Thyroid gland (tissue), 4 donors: ENCODE results near the gene PGRMC1. TPM values are rescaled to one million over a fixed set of nuclear protein-coding genes. Genes with fewer than 3 reads are reported as not detected.

Experiments
- DNase-seq, 2 donors: peaks; one replicate each; pipeline ENCODE4 v3.0.0-alpha.2; 2019
- H3K27ac ChIP-seq, 3 donors: fragments of 200-600 bp; sonication (generic); 1 replicate in 2 of 3; 2 replicates in 1 of 3; pipeline ENCODE4 v1.5.1; 2016 to 2019; ENCODE audit warnings: mild to moderate bottlenecking in 1 of 3, moderate library complexity in 1 of 3
- H3K27me3 ChIP-seq: fragments of 200-600 bp; sonication (generic); one replicate; pipeline ENCODE4 v1.5.1; 2019
- H3K36me3 ChIP-seq, 2 donors: fragments of 200-600 bp; sonication (generic); one replicate each; pipeline ENCODE4 v1.5.1; 2016 to 2019
- H3K4me1 ChIP-seq, 2 donors: fragments of 200-600 bp; sonication (generic); one replicate each; pipeline ENCODE4 v1.5.1; 2017 to 2019
- H3K4me3 ChIP-seq, 3 donors: fragments of 200-600 bp; sonication (generic); replicated peaks in 1 of 3; 1 replicate in 2 of 3; 2 replicates in 1 of 3; pipeline ENCODE4 v1.5.1; 2016; ENCODE audit warnings: mild to moderate bottlenecking in 1 of 3
- H3K9me3 ChIP-seq: fragments of 200-600 bp; sonication (generic); one replicate; pipeline ENCODE4 v1.5.1; 2017
- POLR2A ChIP-seq, 2 donors: fragments of 450-650 bp; IDR thresholded peaks; one replicate each; pipeline ENCODE4 v1.6.1; 2017; ENCODE audit warnings: antibody characterized with exemption in 2 of 2, mild to moderate bottlenecking in 2 of 2, moderate library complexity in 1 of 2
- WGBS, 2 donors: methylation state at CpG; one replicate each; pipeline ENCODE4 v1.1.5; 2017; 5-methylcytosine and 5-hydroxymethylcytosine counted together
- intact Hi-C: fragments of 100-400 bp; cut with DNase I; formaldehyde crosslinking; loops from one replicate; pipeline ENCODE4 v1.15.1; 2023
- total RNA-seq, 4 donors: library from RNA; depleted of rRNA; stranded (reverse); fragments of >200 nt; gene quantifications; one replicate each; pipeline ENCODE4 v1.2.3, GENCODE V29; 2016
- TF ChIP-seq, protein P1 (sequence below), 6 experiments: fragments of 200-600 bp in 3 of 6; fragments of 450-650 bp in 3 of 6; sonication (generic) in 3 of 6; IDR thresholded peaks; one replicate each; pipeline ENCODE4 v1.5.1; 2016 to 2019; ENCODE audit warnings: antibody characterized with exemption in 6 of 6, mild to moderate bottlenecking in 2 of 6, inconsistent platforms in 1 of 6, moderate library complexity in 1 of 6

Gene PGRMC1
- total RNA-seq, 4 donors from 2014 or later = 136 to 177 (median 153) TPM

DNA sequence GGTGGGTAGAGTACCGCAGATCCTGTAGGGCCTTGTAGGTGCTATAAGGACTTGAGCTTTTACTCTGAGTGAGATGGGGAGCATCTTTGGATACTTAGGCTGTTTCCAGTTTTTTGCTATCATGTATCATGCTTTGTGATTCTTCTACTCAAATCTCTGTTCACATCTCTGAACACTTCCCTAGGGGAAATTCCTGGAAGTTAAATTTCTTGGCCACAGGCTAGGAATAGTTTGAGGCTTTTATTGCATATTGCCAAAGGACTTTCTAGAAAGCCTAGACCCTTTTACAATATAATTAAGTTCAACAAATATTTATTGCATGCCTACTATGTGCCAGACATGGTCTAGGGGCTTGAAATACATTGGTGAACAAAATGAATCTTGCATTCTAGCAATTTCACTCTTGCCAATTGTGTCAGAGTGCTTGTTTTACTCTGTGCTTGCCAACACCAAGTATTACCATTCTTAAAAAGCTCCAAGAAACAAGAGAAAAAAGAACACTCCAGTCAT is 4.1 kb upstream of the PGRMC1 start:
- Histone ChIP-seq H3K36me3 (no peaks in the 10 kb centered on the region), H3K9me3 (no peaks in the 10 kb centered on the region), H3K27me3 (no peaks in the 10 kb centered on the region), H3K27ac (no peak overlapping the region), H3K4me1 (no peaks in the 10 kb centered on the region), H3K4me3 (no peak overlapping the region)
- TF ChIP-seq POLR2A (IDR thresholded peaks at IDR 0.05) = no peak
- TF ChIP-seq, protein P1, sequence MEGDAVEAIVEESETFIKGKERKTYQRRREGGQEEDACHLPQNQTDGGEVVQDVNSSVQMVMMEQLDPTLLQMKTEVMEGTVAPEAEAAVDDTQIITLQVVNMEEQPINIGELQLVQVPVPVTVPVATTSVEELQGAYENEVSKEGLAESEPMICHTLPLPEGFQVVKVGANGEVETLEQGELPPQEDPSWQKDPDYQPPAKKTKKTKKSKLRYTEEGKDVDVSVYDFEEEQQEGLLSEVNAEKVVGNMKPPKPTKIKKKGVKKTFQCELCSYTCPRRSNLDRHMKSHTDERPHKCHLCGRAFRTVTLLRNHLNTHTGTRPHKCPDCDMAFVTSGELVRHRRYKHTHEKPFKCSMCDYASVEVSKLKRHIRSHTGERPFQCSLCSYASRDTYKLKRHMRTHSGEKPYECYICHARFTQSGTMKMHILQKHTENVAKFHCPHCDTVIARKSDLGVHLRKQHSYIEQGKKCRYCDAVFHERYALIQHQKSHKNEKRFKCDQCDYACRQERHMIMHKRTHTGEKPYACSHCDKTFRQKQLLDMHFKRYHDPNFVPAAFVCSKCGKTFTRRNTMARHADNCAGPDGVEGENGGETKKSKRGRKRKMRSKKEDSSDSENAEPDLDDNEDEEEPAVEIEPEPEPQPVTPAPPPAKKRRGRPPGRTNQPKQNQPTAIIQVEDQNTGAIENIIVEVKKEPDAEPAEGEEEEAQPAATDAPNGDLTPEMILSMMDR (IDR thresholded peaks at IDR 0.05) = no peak
- intact Hi-C loops = no loop called here
- no peak for DNase-seq
- 83 to 100% methylated on average over 1 of the region's 1 CpG for WGBS, 2 donors

DNA sequence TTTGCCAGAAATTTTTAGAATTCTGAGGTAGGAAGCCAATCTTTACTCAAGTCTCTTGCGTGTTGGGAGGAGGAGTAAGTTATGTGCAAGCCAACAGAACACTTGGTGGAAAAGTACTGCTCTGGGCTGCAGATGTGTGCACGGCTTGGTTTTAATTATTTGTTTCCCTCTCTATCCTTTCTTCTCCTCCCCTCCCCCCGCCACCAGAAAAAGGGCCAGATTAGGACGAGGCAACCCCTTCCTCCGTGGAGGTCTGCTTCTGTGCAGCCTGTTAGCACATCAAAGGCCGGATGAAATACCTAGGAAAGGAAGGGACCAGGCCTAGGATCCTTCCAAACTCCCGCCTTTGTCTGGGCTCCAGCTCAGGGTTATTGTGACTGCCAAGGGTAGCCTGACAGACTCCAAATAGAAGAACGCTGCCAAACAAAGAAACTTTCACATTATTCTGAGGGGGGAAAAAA is 1.0 kb upstream of the PGRMC1 start:
- no peak overlapping the region for H3K27ac ChIP-seq
- H3K4me1 ChIP-seq = no peaks in the 10 kb centered on the region
- intact Hi-C loops = no loop called here
- no peak for TF ChIP-seq POLR2A (IDR thresholded peaks at IDR 0.05)
- TF ChIP-seq, protein P1 (IDR thresholded peaks at IDR 0.05) = no peak
- H3K9me3 ChIP-seq = no peaks in the 10 kb centered on the region
- H3K36me3 ChIP-seq = no peaks in the 10 kb centered on the region
- H3K4me3 ChIP-seq = no peak overlapping the region
- no peaks in the 10 kb centered on the region for H3K27me3 ChIP-seq
- 77 to 82% methylated on average over 8 of the region's 8 CpGs for WGBS, 2 donors
- DNase-seq = no peak

DNA sequence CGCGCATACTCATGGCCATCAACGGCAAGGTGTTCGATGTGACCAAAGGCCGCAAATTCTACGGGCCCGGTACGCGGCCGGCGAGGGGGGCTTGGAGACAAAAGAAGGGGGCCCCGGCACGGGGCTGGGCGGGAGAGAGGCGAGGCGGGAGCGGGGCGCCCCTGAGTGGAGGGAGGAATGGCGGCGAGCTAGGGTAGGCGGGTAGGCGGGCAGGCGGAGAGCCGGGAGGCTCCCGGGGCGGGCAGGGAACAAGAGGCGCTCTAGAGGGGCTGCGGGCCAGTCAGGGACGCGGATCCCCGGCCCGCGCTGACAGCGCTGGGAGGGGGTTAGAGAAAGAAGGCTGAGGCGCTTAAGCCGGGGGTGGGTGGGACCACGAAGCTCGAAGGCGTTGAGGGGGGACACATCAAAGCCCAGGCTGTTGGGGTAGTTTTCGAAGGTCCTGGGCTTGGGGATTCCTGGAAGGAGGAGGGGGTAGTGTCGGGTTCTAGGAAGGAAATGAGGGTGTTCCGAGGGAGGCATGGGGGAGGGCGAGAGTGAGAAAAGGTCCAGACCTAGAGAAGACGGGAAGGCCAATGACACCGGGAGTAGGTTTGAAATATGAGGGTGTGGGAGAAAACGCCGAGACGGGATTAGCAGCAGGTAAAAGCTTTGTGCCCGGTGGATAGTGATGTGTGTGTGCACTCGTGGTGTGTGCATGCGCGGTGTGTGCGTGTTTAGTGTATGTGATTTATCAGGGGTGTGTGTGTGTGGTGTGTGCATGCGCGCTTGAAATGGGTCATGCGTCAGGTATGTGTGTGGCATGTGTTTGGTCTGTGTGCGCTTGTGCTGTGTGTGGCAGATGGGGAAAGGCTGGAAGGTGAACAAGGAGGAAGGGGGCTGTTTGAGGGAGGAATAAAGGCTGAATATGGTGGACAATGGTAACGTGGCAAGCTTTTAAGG is 807 bp downstream of the PGRMC1 start:
- TF ChIP-seq, protein P1 (IDR thresholded peaks at IDR 0.05) = no peak
- TF ChIP-seq POLR2A (IDR thresholded peaks at IDR 0.05) = no peak
- H3K4me3 ChIP-seq = peak overlapping the region; percentile 55 to 86 (median 68)
- H3K27ac ChIP-seq = peak overlapping the region; percentile 54 to 74 (median 73)
- no peaks in the 10 kb centered on the region for H3K27me3 ChIP-seq
- WGBS, 2 donors = 0 to 1% methylated on average over 29 to 47 of the region's 58 CpGs
- DNase-seq = peak; percentile 18 to 19
- no peaks in the 10 kb centered on the region for H3K4me1 ChIP-seq
- no peaks in the 10 kb centered on the region for H3K9me3 ChIP-seq
- no peaks in the 10 kb centered on the region for H3K36me3 ChIP-seq
- intact Hi-C loops = no loop called here

DNA sequence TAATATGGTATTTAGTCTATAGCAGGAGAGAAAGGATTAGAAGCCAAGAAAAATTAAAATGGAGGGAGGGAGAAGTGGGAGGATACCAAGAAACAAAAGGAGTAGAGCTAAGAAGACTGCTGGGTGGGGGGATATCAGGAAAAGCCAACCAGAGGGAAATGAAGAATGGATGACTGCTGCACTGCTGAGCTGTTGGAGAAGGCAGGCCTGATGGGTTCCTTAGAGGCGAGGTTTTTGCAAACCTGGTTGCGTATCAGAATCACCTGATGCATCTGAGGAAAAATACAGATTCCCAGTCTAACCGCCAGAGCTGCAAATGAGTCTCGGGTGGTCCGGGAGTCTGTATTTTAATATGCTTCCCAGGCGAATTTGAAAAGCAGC is 1.5 kb downstream of the PGRMC1 start:
- H3K9me3 ChIP-seq = no peaks in the 10 kb centered on the region
- TF ChIP-seq, protein P1 (IDR thresholded peaks at IDR 0.05) = no peak
- no peak for TF ChIP-seq POLR2A (IDR thresholded peaks at IDR 0.05)
- no peaks in the 10 kb centered on the region for H3K4me1 ChIP-seq
- H3K27me3 ChIP-seq = no peaks in the 10 kb centered on the region
- H3K27ac ChIP-seq = no peak overlapping the region
- peak overlapping the region in 1 of 3 donors; percentile 55 for H3K4me3 ChIP-seq
- WGBS, 2 donors = 30 to 44% methylated on average over 6 of the region's 6 CpGs
- no peaks in the 10 kb centered on the region for H3K36me3 ChIP-seq
- intact Hi-C loops = no loop called here
- DNase-seq = no peak

DNA sequence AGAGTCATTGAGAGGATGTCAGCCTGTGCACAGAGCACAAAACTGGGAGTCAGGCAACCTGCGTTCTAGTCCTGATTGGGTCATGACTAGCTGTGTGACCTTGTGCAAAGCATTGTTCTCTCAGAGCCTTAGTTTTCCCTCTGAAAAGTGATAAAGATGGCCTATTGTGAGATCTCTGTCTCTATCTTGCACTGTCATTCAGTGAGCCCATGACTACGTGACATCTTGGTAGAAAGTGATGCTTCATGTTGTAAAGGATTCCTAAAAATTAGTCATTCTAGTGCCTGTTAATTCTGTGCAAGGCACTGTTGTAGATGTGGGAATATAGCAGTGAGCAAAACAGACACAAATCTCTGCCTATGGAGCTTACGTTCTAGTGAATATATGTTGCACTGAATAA is 2.5 kb downstream of the PGRMC1 start:
- 92 to 93% methylated on average over 3 of the region's 3 CpGs for WGBS, 2 donors
- Histone ChIP-seq H3K27ac (no peak overlapping the region), H3K4me1 (no peaks in the 10 kb centered on the region), H3K27me3 (no peaks in the 10 kb centered on the region), H3K4me3 (no peak overlapping the region), H3K36me3 (no peaks in the 10 kb centered on the region), H3K9me3 (no peaks in the 10 kb centered on the region)
- DNase-seq = no peak
- no peak for TF ChIP-seq POLR2A (IDR thresholded peaks at IDR 0.05)
- intact Hi-C loops = no loop called here
